Kidney (tissue), 14 donors: ENCODE measurements around the gene CHPF2. TPM values are rescaled to one million over a fixed set of nuclear protein-coding genes. Genes with fewer than 3 reads are reported as not detected.

Experiments used
- DNase-seq, 5 donors: peaks; one replicate each; pipeline ENCODE4 v3.0.0-alpha.2; 2013 to 2020
- FAIRE-seq: peaks from 2 replicates; lab custom pipeline; 2012; peaks lifted over from hg19 to GRCh38; lab: Jason Lieb, UNC
- H3K27ac ChIP-seq, 2 donors: one replicate each; pipeline ENCODE4 v1.7.0; 2013; ENCODE audit warnings: low read depth in 2 of 2, low read length in 2 of 2, inconsistent platforms in 1 of 2
- H3K27me3 ChIP-seq: one replicate; pipeline ENCODE4 v1.7.1; 2013; ENCODE audit warnings: low read length, inconsistent platforms; ENCODE audit not compliant: control insufficient read depth, insufficient read depth
- H3K36me3 ChIP-seq, 3 donors: one replicate each; pipeline versions ENCODE4 v1.7.0 to v1.7.1; 2013; ENCODE audit warnings: low read length in 3 of 3, control low read depth in 1 of 3, inconsistent platforms in 1 of 3; ENCODE audit not compliant: insufficient read depth in 3 of 3, control insufficient read depth in 2 of 3
- H3K4me1 ChIP-seq, 3 donors: one replicate each; pipeline versions ENCODE4 v1.7.0 to v1.7.1; 2013; ENCODE audit warnings: low read length in 3 of 3, inconsistent platforms in 1 of 3, low read depth in 1 of 3; ENCODE audit not compliant: control insufficient read depth in 2 of 3, insufficient read depth in 2 of 3
- H3K4me3 ChIP-seq, 3 donors: one replicate each; pipeline versions ENCODE4 v1.7.0 to v1.8.1; 2013; ENCODE audit warnings: low read length in 3 of 3, control low read depth in 1 of 3, inconsistent platforms in 1 of 3
- H3K9ac ChIP-seq, 3 donors: one replicate each; pipeline versions ENCODE4 v1.7.0 to v1.7.1; 2013; ENCODE audit warnings: low read length in 3 of 3, control low read depth in 1 of 3, inconsistent platforms in 1 of 3
- H3K9me3 ChIP-seq, 3 donors: one replicate each; pipeline versions ENCODE4 v1.7.0 to v1.7.1; 2013; ENCODE audit warnings: low read length in 3 of 3, control low read depth in 1 of 3, inconsistent platforms in 1 of 3; ENCODE audit not compliant: control insufficient read depth in 2 of 3, insufficient read depth in 1 of 3
- intact Hi-C: fragments of 100-400 bp; cut with DNase I; formaldehyde crosslinking; loops from one replicate; pipeline ENCODE4 v1.11.1; 2022
- polyA plus RNA-seq: library from polyadenylated mRNA; stranded (reverse); fragments of 350-450 nt; fragmentation: Illumina TruSeq; extraction: RNeasy Lipid Tissue Mini Kit (QIAGEN cat#74804); gene quantifications from one replicate; pipeline ENCODE4 v1.2.3, GENCODE V29; 2014; ENCODE audit warnings: low read depth, low replicate concordance; ENCODE audit not compliant: insufficient read depth
- total RNA-seq: library from RNA; stranded (reverse); fragmentation: NEBNext Ultra II Directional; extraction: Animal tissue kit (Norgen Biotek cat#: 25700); gene quantifications from one replicate; pipeline ENCODE4 v1.2.1, GENCODE V29; 2021
- TF ChIP-seq, protein P1 (sequence below): IDR thresholded peaks from 3 replicates; pipeline ENCODE4 v1.5.1; 2012; ENCODE audit warnings: mild to moderate bottlenecking, moderate library complexity, borderline replicate concordance; ENCODE audit not compliant: insufficient read depth; ENCODE audit errors: extremely low read depth
- donor health status: control.
- donor health status: control.
- donor health status: control.
- donor health status: control.
- donor health status: control.
- donor health status: DM: yes; HTN: yes; CAD: no.
- donor health status: Normal renal cell carcinoma (clear cell type).

CHPF2 gene
- total and polyA plus RNA-seq, 2 donors from 2014 or later = 15.6 to 45.2 TPM

GRCh38 chr7:151260883-151261282, 28.6 kb downstream of the CHPF2 start:
- TF ChIP-seq, protein P1, sequence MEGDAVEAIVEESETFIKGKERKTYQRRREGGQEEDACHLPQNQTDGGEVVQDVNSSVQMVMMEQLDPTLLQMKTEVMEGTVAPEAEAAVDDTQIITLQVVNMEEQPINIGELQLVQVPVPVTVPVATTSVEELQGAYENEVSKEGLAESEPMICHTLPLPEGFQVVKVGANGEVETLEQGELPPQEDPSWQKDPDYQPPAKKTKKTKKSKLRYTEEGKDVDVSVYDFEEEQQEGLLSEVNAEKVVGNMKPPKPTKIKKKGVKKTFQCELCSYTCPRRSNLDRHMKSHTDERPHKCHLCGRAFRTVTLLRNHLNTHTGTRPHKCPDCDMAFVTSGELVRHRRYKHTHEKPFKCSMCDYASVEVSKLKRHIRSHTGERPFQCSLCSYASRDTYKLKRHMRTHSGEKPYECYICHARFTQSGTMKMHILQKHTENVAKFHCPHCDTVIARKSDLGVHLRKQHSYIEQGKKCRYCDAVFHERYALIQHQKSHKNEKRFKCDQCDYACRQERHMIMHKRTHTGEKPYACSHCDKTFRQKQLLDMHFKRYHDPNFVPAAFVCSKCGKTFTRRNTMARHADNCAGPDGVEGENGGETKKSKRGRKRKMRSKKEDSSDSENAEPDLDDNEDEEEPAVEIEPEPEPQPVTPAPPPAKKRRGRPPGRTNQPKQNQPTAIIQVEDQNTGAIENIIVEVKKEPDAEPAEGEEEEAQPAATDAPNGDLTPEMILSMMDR = no peak
- DNase-seq (peak in 1 of 5 donors; percentile 55), FAIRE-seq (no peak)
- intact Hi-C loops = no loop called here
- Histone ChIP-seq H3K27ac (no peak overlapping the region), H3K9ac (no peak overlapping the region), H3K36me3 (no peaks in the 10 kb centered on the region), H3K4me1 (no peaks in the 10 kb centered on the region), H3K27me3 (no peaks in the 10 kb centered on the region), H3K9me3 (no peaks in the 10 kb centered on the region), H3K4me3 (no peak overlapping the region)

DNA sequence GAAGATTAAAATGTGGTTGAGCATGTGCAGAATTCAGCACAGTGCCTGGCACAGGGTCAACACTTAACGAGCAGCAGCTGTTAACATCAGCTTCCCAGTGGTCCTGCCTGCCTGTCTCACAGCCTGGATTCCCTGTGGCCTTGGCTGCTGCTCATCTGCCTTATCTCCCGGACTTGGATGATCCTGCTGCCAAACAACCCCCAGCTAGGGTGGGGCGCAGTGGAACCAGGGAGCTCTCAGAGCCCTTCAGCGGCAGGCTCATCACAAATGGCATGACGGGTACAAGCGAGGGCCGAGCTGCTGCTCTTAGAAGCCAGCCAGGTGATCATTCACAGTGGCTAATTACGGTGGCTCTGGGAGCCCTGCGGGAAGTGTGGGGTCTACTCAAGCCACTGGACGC, 29.2 kb downstream of the CHPF2 start:
- H3K27ac ChIP-seq = no peak overlapping the region
- intact Hi-C loops = no loop called here
- no peak overlapping the region for H3K9ac ChIP-seq
- no peak overlapping the region for H3K4me3 ChIP-seq
- H3K36me3 ChIP-seq = no peaks in the 10 kb centered on the region
- H3K27me3 ChIP-seq = no peaks in the 10 kb centered on the region
- FAIRE-seq (no peak), DNase-seq (peak in 1 of 5 donors; percentile 77)
- H3K9me3 ChIP-seq = no peaks in the 10 kb centered on the region
- TF ChIP-seq, protein P1 = no peak
- no peaks in the 10 kb centered on the region for H3K4me1 ChIP-seq

GRCh38 chr7:151264615-151265014, 32.3 kb downstream of the CHPF2 start:
- TF ChIP-seq, protein P1 = no peak
- DNase-seq (no peak), FAIRE-seq (no peak)
- Histone ChIP-seq H3K4me1 (no peaks in the 10 kb centered on the region), H3K27ac (no peak overlapping the region), H3K9ac (no peak overlapping the region), H3K4me3 (no peak overlapping the region), H3K27me3 (no peaks in the 10 kb centered on the region), H3K9me3 (no peaks in the 10 kb centered on the region), H3K36me3 (no peaks in the 10 kb centered on the region)
- intact Hi-C loops = no loop called here

- Histone ChIP-seq H3K36me3 (no peaks in the 10 kb centered on the region), H3K4me3 (no peak overlapping the region), H3K4me1 (no peaks in the 10 kb centered on the region), H3K27ac (no peak overlapping the region), H3K9ac (no peak overlapping the region), H3K27me3 (no peaks in the 10 kb centered on the region), H3K9me3 (no peaks in the 10 kb centered on the region)
- DNase-seq (no peak), FAIRE-seq (no peak)
- intact Hi-C loops = no loop called here
- TF ChIP-seq, protein P1 = no peak
Observed at GRCh38 chr7:151265351-151265931, 33.2 kb downstream of the CHPF2 start.
